ENCODE results near the gene CCDC192.

The CCDC192 gene

DNA sequence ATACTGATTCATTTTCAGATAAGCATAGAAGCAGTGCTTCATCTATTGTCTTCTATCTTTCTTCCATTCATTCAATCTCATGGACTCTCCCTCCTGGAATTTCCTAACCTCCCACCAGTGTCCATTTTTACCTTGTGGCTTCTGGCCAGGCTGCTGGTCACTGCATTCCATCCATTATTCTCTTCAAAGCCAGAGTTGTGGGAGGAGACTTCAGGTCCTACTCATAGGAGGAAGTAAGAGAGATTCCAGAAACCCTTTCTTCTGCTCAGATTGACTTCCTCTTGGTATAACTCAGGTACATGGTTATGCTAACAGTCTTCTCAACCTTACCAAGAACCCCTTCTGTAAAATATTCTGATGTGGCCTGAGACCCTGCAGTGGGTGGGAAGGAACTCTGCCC lies 227.1 kb downstream of the CCDC192 start:
- no peak for DNase-seq

- DNase-seq, result no peak
Measured at GRCh38 chr5:127931396-127931795, 228.2 kb downstream of the CCDC192 start.

DNA sequence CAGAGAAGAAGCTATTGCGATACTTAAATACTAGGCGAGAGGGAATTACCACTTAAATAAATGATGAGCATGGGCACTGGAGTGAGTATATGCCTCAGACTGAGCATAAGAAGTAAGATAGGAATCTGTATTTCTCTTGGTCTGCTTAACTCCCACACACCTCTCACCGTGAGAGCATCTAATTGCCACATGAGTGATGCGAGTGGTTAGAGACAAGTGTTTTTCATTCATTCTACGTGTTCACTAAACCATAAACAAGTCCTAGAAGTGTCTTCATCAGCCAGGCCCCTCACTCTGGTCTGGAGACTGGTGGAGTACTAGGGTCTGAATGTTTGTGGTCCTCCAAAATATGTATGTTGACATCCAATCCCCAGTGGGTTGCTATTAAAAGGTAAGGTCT lies 230.2 kb downstream of the CCDC192 start:
- no peak for DNase-seq

- no peak for DNase-seq
Measured at GRCh38 chr5:127934791-127935256, 231.6 kb downstream of the CCDC192 start.

GRCh38 chr5:127935398-127935797 lies 232.2 kb downstream of the CCDC192 start:
- DNase-seq, result no peak

- no peak for DNase-seq
Measured at GRCh38 chr5:127936439-127936972, 233.3 kb downstream of the CCDC192 start.

GRCh38 chr5:127938746-127939145 lies 235.6 kb downstream of the CCDC192 start:
- DNase-seq, result no peak

GRCh38 chr5:127940854-127941253 lies 237.7 kb downstream of the CCDC192 start:
- DNase-seq, result no peak

GRCh38 chr5:127941646-127942045 lies 238.5 kb downstream of the CCDC192 start:
- DNase-seq, result peak; percentile 14

GRCh38 chr5:127942246-127943060 lies 239.3 kb downstream of the CCDC192 start:
- no peak for DNase-seq

- no peak for DNase-seq
Measured at GRCh38 chr5:127943061-127943371, 239.8 kb downstream of the CCDC192 start.

GRCh38 chr5:127944125-127944524 lies 240.9 kb downstream of the CCDC192 start:
- no peak for DNase-seq

- DNase-seq, result no peak
Measured at GRCh38 chr5:127947941-127948340, 244.8 kb downstream of the CCDC192 start.

DNA sequence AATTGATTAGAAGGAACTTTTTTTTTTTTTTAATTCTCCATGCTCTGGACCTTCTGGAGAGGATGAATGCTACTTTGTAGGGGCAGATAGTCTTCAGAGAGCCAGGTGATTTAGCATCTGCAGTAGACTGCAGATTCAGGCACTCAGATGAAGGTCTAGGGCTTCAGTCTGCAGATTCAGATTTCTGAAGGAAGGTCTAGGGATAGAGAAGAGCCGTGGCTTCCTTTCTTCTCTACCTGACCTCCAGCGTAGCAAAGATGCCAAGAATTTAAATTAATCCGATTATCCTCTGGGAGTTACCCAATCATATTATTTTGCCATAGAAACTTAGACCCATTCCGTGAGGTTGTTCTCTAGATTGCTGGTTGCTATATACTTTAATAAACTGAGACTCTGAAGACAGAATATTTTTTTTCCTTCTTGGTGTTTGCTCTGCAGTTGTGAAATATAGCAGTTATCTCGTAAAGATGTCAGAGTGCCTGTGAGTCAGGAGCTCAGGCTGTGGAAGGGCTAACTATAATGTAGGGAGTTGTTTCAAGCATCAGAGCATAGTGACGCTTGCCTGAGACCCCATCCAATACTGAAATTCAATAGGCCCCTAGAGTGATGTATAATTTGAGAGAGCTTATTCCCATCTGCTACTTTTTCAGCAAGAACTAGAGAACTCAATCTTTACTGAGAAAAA lies 247.7 kb downstream of the CCDC192 start:
- no peak for DNase-seq

- DNase-seq, result no peak
Measured at GRCh38 chr5:127951791-127952190, 248.6 kb downstream of the CCDC192 start.

DNA sequence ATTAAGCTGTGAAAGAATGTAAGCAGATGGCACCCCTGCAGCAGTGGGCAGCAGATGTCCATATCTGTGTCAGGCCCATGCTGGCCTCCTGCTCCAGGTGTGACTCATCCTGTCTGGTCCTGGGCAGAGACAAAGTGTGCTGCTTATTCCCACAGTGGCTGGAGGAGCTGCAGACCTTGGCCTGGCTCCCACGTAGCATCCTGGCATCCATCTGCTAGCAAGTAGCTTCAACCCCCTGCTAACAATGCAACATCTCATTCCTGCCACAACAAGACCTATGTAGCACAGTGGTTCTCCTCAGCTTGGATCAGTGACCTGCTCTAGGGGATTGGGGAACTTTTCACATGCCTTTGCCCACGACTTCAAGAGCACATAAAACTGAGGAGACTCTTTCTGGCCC lies 254.0 kb downstream of the CCDC192 start:
- DNase-seq, result no peak

DNA sequence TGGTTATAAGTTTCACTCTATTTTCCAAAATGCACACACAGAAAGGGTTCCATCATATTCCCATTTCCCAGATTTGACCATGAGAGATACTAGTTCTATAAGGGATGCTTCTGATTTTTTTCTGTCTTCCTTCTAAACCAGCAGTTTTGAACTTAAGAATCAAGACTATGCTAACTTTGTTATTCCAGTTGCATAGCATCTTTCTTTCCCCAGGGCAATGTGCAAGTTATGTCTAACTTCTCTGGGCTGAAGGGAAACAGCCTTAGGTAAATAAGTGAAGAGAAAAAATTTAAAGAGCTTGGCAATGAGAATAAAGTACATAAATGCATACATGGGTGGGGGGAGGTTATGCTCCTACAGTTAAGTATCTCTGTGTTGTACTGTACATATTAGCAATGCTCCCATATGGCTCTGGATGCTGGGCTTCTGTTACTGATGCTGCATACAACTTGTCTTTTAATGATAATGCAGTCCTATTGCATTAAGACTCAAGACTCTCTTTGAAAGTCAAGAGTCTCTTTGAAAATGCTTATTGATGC lies 254.6 kb downstream of the CCDC192 start:
- DNase-seq, result no peak

GRCh38 chr5:127958421-127959011 lies 255.3 kb downstream of the CCDC192 start:
- DNase-seq, result no peak

DNA sequence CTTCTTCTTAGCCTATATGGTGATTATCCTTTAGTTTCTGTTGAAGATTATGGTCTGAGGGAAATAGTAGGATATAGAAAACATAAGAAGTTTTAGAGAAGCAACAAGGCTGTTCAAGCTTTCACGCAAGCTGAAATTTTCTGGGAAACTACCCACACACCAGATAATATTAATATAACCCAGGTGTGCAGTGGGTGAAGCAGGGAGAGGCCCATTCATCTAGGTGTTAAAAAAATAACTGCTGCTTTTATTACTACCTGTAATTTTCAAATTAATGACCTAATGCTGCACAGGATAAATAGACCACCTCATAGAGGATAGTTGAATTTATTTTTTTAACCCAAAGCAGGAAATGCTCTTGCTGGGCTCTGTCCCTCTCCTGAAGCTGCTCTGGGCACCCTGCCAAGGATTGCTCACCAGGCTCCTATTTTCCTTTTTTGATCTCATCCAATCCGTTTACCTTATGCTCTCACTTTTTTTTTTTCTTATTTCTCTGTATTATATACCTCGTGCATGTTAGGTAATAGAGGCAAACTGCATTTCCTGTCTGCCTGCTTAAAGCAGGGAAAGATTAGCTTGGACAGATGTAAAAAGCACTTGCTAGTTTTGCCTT lies 256.1 kb downstream of the CCDC192 start:
- DNase-seq, result no peak

GRCh38 chr5:127960270-127960691 lies 257.1 kb downstream of the CCDC192 start:
- no peak for DNase-seq

GRCh38 chr5:127961006-127961762 lies 258.0 kb downstream of the CCDC192 start:
- no peak for DNase-seq

DNA sequence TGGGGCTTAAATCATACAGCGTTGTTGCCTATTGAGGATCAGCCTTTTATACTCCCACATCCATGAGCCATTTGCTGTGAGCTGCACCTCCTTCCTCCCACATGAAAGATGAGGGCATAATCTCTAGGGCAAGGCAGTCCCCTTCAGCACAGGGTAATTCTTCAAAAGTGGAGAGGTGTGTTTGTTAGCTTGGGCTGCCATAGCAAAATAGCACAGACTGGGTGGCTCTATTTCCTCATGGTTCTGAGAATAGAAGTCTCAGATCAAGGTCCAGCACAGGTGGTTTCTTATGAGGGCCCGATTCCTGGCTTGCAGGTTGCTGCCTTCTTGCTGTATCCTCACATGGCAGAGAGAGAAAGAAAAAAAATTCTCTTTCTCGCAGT lies 258.6 kb downstream of the CCDC192 start:
- DNase-seq, result no peak

All from midbrain (tissue), 1 donor.